DND-41 (cell line): ENCODE data around the gene YPEL3.
A peak's percentile ranks its signal among the peaks of the same experiment; 100 is the strongest.

Experiments used
- ATAC-seq: fragments of 200-7000 bp; cut with Tn5 transposase; 3 replicates; pipeline ENCODE4 v1.9.1; 2021; ENCODE audit warnings: low read depth; ENCODE audit not compliant: insufficient read depth
- DNase-seq: peaks from one replicate; pipeline ENCODE4 v3.0.0-alpha.2; 2020
- H2AFZ ChIP-seq: 2 replicates; pipeline ENCODE4 v1.6.0; 2012; ENCODE audit warnings: low read depth, low read length
- H3K27ac ChIP-seq: 2 replicates; pipeline ENCODE4 v1.5.1; 2012; ENCODE audit warnings: low read length, inconsistent platforms
- H3K27me3 ChIP-seq: fragments of 200-600 bp; sonication (generic); 2 replicates; pipeline ENCODE4 v1.6.0; 2012; ENCODE audit warnings: low read length, mild to moderate bottlenecking, inconsistent platforms; ENCODE audit not compliant: insufficient read depth, poor library complexity
- H3K36me3 ChIP-seq: 2 replicates; pipeline ENCODE4 v1.5.1; 2012; ENCODE audit warnings: low read length, inconsistent platforms; ENCODE audit not compliant: insufficient read depth
- H3K4me1 ChIP-seq: 2 replicates; pipeline ENCODE4 v1.5.1; 2012; ENCODE audit warnings: mild to moderate bottlenecking, low read length; ENCODE audit not compliant: insufficient read depth
- H3K4me2 ChIP-seq: 2 replicates; pipeline ENCODE4 v1.6.0; 2012; ENCODE audit warnings: mild to moderate bottlenecking, moderate library complexity, low read length, inconsistent platforms; ENCODE audit not compliant: insufficient read depth
- H3K4me3 ChIP-seq, 2 experiments: fragments of 200-600 bp in 1 of 2; shearing (Covaris generic) in 1 of 2; 2 replicates each; pipeline ENCODE4 v1.5.1; 2012 to 2016; ENCODE audit warnings: inconsistent platforms in 2 of 2, low read length in 2 of 2, mild to moderate bottlenecking in 2 of 2, low read depth in 1 of 2, moderate library complexity in 1 of 2
- H3K79me2 ChIP-seq: 2 replicates; pipeline ENCODE4 v1.6.0; 2012; ENCODE audit warnings: low read length, inconsistent platforms; ENCODE audit not compliant: insufficient read depth
- H3K9ac ChIP-seq: 2 replicates; pipeline ENCODE4 v1.6.0; 2012; ENCODE audit warnings: low read depth, mild to moderate bottlenecking, inconsistent platforms, low read length, moderate library complexity
- H3K9me3 ChIP-seq: 2 replicates; pipeline ENCODE4 v1.5.1; 2012; ENCODE audit warnings: low read length, moderate library complexity, mild to moderate bottlenecking, inconsistent platforms; ENCODE audit not compliant: insufficient read depth, severe bottlenecking
- H4K20me1 ChIP-seq: 2 replicates; pipeline ENCODE4 v1.6.0; 2012; ENCODE audit warnings: low read length; ENCODE audit not compliant: insufficient read depth
- EZH2 ChIP-seq: IDR thresholded peaks from 3 replicates; pipeline ENCODE4 v1.6.1; 2012; ENCODE audit warnings: borderline replicate concordance, low read depth, mild to moderate bottlenecking, moderate library complexity, low read length, inconsistent platforms; ENCODE audit not compliant: severe bottlenecking
- TF ChIP-seq, protein P1 (sequence below): IDR thresholded peaks from 2 replicates; pipeline ENCODE4 v1.5.1; 2012; ENCODE audit warnings: borderline replicate concordance, low read length, moderate library complexity, mild to moderate bottlenecking; ENCODE audit not compliant: poor library complexity, severe bottlenecking; ENCODE audit errors: extremely low read depth

The YPEL3 gene

DNA sequence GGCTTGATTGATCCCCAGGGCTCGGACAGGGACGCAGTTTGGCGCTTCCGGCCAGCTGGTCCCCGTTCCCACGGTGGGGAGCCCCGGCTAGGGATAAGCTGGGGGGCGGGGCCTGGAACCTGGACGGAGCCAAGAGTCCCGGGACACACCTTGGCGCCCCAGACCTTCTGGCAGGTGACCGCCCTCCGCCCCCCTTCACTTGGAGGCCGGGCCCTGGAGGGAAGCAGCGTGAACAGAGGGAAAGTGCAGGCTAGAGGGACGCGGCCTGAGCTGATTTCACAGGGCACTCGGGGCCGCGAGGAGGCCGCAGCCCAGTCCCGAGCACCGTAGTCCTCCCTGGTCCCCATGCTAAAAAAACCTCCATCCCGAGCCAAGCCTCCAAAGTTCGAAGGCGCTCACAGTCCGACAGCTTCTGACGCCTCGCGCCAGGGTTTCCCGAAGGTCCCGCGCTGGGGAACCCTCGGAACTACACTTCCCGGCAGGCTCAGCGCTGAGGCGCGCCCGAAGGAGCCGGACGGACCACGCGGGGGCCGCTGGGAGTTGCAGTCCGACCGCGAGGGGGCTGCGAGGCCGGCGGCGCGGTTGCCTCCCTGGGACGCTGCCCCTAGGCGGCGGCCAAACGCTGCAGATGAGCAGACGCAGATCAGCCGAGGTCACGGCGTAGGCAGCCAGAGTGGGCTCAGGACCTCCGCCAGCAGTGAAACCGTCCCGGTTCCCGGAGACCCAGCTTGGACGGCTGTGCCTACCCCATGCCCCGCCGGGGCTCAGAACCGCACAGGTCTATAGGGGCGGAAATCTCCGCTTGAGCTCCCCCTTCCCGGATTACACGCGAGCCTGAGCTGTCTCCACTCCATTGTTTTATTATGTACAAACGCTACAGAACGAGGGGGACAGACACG lies 4.3 kb downstream of the YPEL3 start, which contains the start of gene TBX6:
Gene TBX6, minus strand, starts transcription at position 451 of the 899 bp plus-strand sequence. CDS start 731 bp downstream, outside the sequence.
- DNase-seq (peak; percentile 93), ATAC-seq (peak; percentile 89)
- Histone ChIP-seq H2AFZ (peak within 1 kb of the TSS; percentile 96), H3K27me3 (no peaks in the 10 kb centered on the region), H4K20me1 (no peaks in the 10 kb centered on the region), H3K27ac (peak within 1 kb of the TSS; percentile 85), H3K4me2 (peak within 1 kb of the TSS; percentile 78), H3K4me3 (peak within 1 kb of the TSS; percentile 27 to 60), H3K79me2 (peaks cover 7% of the 10 kb centered on the region), H3K9me3 (peaks cover 4% of the 10 kb centered on the region), H3K9ac (peak within 1 kb of the TSS; percentile 62), H3K36me3 (peaks cover 8% of the 10 kb centered on the region; the same call in 1 of the 2 replicates), H3K4me1 (peaks cover 49% of the 10 kb centered on the region)
- TF ChIP-seq, protein P1, sequence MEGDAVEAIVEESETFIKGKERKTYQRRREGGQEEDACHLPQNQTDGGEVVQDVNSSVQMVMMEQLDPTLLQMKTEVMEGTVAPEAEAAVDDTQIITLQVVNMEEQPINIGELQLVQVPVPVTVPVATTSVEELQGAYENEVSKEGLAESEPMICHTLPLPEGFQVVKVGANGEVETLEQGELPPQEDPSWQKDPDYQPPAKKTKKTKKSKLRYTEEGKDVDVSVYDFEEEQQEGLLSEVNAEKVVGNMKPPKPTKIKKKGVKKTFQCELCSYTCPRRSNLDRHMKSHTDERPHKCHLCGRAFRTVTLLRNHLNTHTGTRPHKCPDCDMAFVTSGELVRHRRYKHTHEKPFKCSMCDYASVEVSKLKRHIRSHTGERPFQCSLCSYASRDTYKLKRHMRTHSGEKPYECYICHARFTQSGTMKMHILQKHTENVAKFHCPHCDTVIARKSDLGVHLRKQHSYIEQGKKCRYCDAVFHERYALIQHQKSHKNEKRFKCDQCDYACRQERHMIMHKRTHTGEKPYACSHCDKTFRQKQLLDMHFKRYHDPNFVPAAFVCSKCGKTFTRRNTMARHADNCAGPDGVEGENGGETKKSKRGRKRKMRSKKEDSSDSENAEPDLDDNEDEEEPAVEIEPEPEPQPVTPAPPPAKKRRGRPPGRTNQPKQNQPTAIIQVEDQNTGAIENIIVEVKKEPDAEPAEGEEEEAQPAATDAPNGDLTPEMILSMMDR: peak; percentile 90
- no peak for TF ChIP-seq EZH2

- peak overlapping the region; percentile 62; the same call in 1 of the 2 replicates for H3K9ac ChIP-seq
- H4K20me1 ChIP-seq: peaks cover 3% of the 10 kb centered on the region; the same call in 1 of the 2 replicates
- peak overlapping the region; percentile 96 for H2AFZ ChIP-seq
- no peak for TF ChIP-seq EZH2
- TF ChIP-seq, protein P1: no peak
- H3K79me2 ChIP-seq: peaks cover 7% of the 10 kb centered on the region
- no peaks in the 10 kb centered on the region for H3K27me3 ChIP-seq
- H3K4me2 ChIP-seq: peak overlapping the region; percentile 78; the same call in 1 of the 2 replicates
- no peak overlapping the region; the same call in 1 of the 2 replicates for H3K27ac ChIP-seq
- peaks cover 8% of the 10 kb centered on the region; the same call in 1 of the 2 replicates for H3K36me3 ChIP-seq
- H3K4me1 ChIP-seq: peaks cover 43% of the 10 kb centered on the region
- DNase-seq: no peak
- no peak overlapping the region; a peak in 1 of 4 replicates for H3K4me3 ChIP-seq
- H3K9me3 ChIP-seq: no peaks in the 10 kb centered on the region
- no peak for ATAC-seq
Observed at GRCh38 chr16:30090610-30091331, 5.2 kb downstream of the YPEL3 start.

DNA sequence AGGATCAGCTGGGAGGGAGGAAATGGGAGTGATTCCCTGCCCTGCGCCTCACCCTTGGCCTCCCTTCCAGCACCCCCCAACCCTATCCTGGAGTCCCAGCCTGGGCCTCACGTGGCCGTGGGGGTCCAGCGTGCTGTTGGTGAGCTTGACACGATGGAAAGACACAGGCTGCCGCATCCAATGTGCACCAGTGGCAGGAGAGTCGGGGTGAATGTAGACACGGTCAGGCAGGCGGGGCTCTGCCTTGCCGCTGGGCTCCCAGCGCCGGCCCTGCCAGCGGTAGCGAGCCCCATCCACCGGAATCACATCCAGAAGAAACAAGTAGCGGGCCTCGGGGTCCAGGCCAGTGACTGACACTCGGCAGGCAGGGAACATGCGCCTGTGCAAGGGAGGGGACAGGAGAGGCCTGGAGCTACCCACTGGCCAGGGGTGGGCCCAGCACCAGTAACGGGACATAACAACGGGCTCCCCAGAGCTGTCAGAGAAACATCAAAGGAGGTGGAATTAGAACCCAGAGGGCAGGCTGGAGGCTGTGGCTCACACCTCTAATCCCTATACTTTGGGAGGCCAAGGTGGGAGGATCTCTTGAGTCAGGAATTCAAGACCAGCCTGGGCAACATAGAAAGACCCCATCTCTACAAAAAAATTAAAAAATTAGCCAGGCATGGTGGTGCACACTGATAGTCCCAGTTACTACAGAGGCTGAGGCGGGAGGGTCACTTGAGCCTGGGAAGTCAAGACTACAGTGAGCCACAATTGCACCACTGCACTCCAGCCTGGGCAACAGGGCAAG lies 7.0 kb downstream of the YPEL3 start:
- Histone ChIP-seq H3K4me2 (no peak overlapping the region), H3K27ac (no peak overlapping the region), H3K9ac (no peak overlapping the region), H3K4me1 (peaks cover 30% of the 10 kb centered on the region), H3K79me2 (0 out of 2 replicates have a peak, but pooled peaks cover 4% of the 10 kb centered on the region), H3K36me3 (peaks cover 19% of the 10 kb centered on the region), H3K27me3 (no peaks in the 10 kb centered on the region), H3K9me3 (no peaks in the 10 kb centered on the region), H3K4me3 (no peak overlapping the region), H4K20me1 (peaks cover 3% of the 10 kb centered on the region; the same call in 1 of the 2 replicates), H2AFZ (no peak overlapping the region)
- TF ChIP-seq, protein P1: no peak
- TF ChIP-seq EZH2: no peak
- no peak for ATAC-seq
- DNase-seq: no peak
